Retinal pigment epithelial cell (primary cell): ENCODE measurements around the gene ZYX.

ENCODE experiments used
- DNase-seq: peaks from one replicate; pipeline ENCODE4 v3.0.0-alpha.2; 2010; ENCODE audit warnings: low read depth
- H3K4me3 ChIP-seq: 2 replicates; pipeline ENCODE4 v1.5.1; 2011; ENCODE audit warnings: mild to moderate bottlenecking, low read length, control low read depth, moderate library complexity
- TF ChIP-seq, protein P1 (sequence below): conservative IDR thresholded peaks from 2 replicates; pipeline ENCODE4 v1.5.1; 2011; ENCODE audit warnings: low read depth, low read length, control low read depth, inconsistent platforms

Gene ZYX

DNA sequence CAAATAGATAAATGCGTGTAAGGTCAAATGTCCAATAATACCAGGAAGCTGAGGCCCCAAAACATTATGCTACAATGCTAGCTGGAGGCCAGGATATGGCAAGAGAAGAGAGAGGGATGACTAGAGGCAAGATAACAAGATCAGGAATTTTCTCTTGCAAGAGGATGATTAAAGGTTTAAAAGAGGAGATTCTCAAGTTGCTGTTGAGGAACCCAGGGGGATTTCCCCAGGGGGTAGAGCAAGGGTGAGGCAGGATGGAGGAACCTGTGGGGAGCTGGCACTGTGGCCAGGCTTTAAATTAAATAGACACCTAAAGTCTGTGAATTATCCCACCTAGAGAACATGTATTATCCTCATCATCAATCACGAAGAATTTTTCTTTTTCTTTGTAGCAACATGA lies 58.7 kb downstream of the ZYX start:
- DNase-seq: no peak
- TF ChIP-seq, protein P1, sequence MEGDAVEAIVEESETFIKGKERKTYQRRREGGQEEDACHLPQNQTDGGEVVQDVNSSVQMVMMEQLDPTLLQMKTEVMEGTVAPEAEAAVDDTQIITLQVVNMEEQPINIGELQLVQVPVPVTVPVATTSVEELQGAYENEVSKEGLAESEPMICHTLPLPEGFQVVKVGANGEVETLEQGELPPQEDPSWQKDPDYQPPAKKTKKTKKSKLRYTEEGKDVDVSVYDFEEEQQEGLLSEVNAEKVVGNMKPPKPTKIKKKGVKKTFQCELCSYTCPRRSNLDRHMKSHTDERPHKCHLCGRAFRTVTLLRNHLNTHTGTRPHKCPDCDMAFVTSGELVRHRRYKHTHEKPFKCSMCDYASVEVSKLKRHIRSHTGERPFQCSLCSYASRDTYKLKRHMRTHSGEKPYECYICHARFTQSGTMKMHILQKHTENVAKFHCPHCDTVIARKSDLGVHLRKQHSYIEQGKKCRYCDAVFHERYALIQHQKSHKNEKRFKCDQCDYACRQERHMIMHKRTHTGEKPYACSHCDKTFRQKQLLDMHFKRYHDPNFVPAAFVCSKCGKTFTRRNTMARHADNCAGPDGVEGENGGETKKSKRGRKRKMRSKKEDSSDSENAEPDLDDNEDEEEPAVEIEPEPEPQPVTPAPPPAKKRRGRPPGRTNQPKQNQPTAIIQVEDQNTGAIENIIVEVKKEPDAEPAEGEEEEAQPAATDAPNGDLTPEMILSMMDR: no peak
- no peak overlapping the region for H3K4me3 ChIP-seq
